ENCODE results near the gene CHST6. TPM values are rescaled to one million over a fixed set of nuclear protein-coding genes. Genes with fewer than 3 reads are reported as not detected.

The CHST6 gene
- total and polyA plus RNA-seq, 2 of the 8 experiments (the other 6 are each of a cell fraction or from before 2014, with no cell fraction given), result 18.2 to 25.4 TPM

DNA sequence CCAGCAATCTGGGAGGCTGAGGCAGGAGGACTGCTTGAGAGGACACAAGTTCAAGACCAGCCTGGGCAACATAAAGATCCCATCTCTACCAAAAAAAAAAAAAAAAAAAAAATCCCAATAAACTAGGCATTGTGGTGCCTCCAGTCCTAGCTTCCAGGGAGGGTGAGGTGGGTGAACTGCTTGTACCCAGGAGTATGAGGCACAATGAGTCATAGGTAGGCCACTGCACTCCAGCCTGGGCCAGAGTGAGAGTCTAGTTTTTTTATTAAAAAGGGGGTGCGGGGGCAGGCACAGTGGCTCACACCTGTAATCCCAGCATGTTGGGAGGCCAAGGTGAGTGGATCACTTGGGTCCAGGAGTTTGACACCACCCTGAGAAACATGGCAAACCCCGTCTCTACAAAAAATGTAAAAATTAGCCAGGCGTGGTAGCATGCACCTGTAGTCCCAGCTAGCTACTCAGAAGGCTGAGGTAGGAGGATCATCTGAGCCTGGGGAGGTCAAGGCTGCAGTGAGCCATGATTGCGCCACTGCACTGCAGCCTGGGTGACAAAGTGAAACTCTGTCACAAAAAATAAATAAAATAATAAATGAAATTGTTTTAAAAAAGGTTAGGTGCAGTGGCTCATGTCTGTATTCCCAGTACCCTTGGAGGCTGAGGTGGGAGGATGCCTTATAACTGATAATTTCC lies 7.8 kb upstream of the CHST6 start:
- H2BK5ac ChIP-seq (ENCODE audit: low read depth, low read length), result no peak overlapping the region
- H3K4ac ChIP-seq (replicated peaks; ENCODE audit: insufficient read length, low read depth, low read length), result no peak overlapping the region
- H2BK15ac ChIP-seq (ENCODE audit: low read length), result no peak overlapping the region
- no peaks in the 10 kb centered on the region for H3K79me1 ChIP-seq (ENCODE audit: low read depth, low read length)
- H2BK20ac ChIP-seq (ENCODE audit: low read length), result no peak overlapping the region
- no peak overlapping the region for H2AFZ ChIP-seq (ENCODE audit: low read length)
- POLR2A ChIA-PET (ENCODE audit: partially characterized antibody), result interaction anchor here (1.1 kb wide), 1 partner anchor 31 kb away, joined by 3 read pairs; no protein-coding TSS in a partner anchor
- H3K4me2 ChIP-seq (ENCODE audit: insufficient read depth in 1 of 2, low read depth in 2 of 2, low read length in 2 of 2), result no peak overlapping the region
- H3K4me3 ChIP-seq (ENCODE audit: extremely low read depth in 1 of 4, insufficient read depth in 2 of 4, low read depth in 3 of 4, low read length in 4 of 4), result no peak overlapping the region
- no peak overlapping the region for H3K56ac ChIP-seq (replicated peaks; ENCODE audit: insufficient read length, low read depth, low read length)
- H4K5ac ChIP-seq (ENCODE audit: insufficient read length, low read depth, low read length), result no peak overlapping the region
- no peak overlapping the region for H3K27ac ChIP-seq (ENCODE audit: low read depth, low read length)
- no peak overlapping the region for H3K14ac ChIP-seq (ENCODE audit: insufficient read length)
- CTCF ChIA-PET (ENCODE audit: partially characterized antibody), result interaction anchor here (1.0 to 1.6 kb wide), 5 partner anchors 8 to 16 kb away, joined by 3 to 5 read pairs (median 4); no protein-coding TSS in a partner anchor
- H2BK12ac ChIP-seq (ENCODE audit: low read depth, low read length), result no peak overlapping the region
- no peak overlapping the region for H2BK120ac ChIP-seq (replicated peaks; ENCODE audit: low read depth, low read length)
- no peaks in the 10 kb centered on the region for H3K27me3 ChIP-seq (replicated peaks in 1 of 4; ENCODE audit: control insufficient read depth in 3 of 4, extremely low read depth in 1 of 4, insufficient read depth in 3 of 4, low read length in 3 of 4)
- no peaks in the 10 kb centered on the region for H4K20me1 ChIP-seq (replicated peaks in 1 of 2; ENCODE audit: control insufficient read depth in 1 of 2, insufficient read depth in 2 of 2, low read length in 2 of 2)
- no peak overlapping the region for H3K18ac ChIP-seq (ENCODE audit: extremely low read depth, low read length)
- no peaks in the 10 kb centered on the region for H3K4me1 ChIP-seq (replicated peaks in 1 of 4; ENCODE audit: control insufficient read depth in 3 of 4, insufficient read depth in 4 of 4, low read length in 3 of 4)
- H2AK5ac ChIP-seq (ENCODE audit: low read depth, low read length), result no peak overlapping the region
- no peak overlapping the region for H3K23ac ChIP-seq (ENCODE audit: insufficient read length)
- WGBS, 2 experiments (ENCODE audit: extremely low coverage in 1 of 2, insufficient coverage in 1 of 2, insufficient read length in 1 of 2, insufficient replicate concordance in 2 of 2, low coverage in 1 of 2, low lambda C conversion rate in 2 of 2, missing lambda C conversion rate in 1 of 2), result 93% methylated on average over 4 of the region's 4 CpGs; no CpG with 5 or more reads in 1 of the 2 experiments
- no peak for FAIRE-seq
- H3K23me2 ChIP-seq (ENCODE audit: low read depth, low read length), result no peaks in the 10 kb centered on the region
- H3K9me3 ChIP-seq (ENCODE audit: insufficient read depth in 2 of 2, low read depth in 1 of 2, low read length in 1 of 2), result no peaks in the 10 kb centered on the region
- no peak overlapping the region for H3K9ac ChIP-seq (replicated peaks in 1 of 4; ENCODE audit: extremely low read depth in 1 of 4, low read depth in 3 of 4, low read length in 3 of 4)
- DNase-seq (ENCODE audit: low read depth in 1 of 2, low spot score in 2 of 2), result no peak
- H3K36me3 ChIP-seq (ENCODE audit: control insufficient read depth in 2 of 4, insufficient read depth in 4 of 4, low read length in 3 of 4), result no peaks in the 10 kb centered on the region
- H4K91ac ChIP-seq (replicated peaks; ENCODE audit: insufficient read length, low read length), result no peak overlapping the region
- H4K8ac ChIP-seq (ENCODE audit: extremely low read depth, insufficient read depth, low read length), result no peak overlapping the region
- no peaks in the 10 kb centered on the region for H3K79me2 ChIP-seq (ENCODE audit: control insufficient read depth in 1 of 2, insufficient read depth in 2 of 2, low read length in 2 of 2)
- TF ChIP-seq RXRA (IDR thresholded peaks at IDR 0.05; ENCODE audit: insufficient read depth, low read depth, low read length) (no peak), CHD2 (IDR thresholded peaks at IDR 0.05; ENCODE audit: low read length) (no peak), CHD1 (IDR thresholded peaks at IDR 0.05; ENCODE audit: low read depth, low read length) (no peak), KDM5A (IDR thresholded peaks at IDR 0.05; ENCODE audit: low read length) (no peak), MAFK (IDR thresholded peaks at IDR 0.05; ENCODE audit: low read depth, low read length) (no peak), JUN (IDR thresholded peaks at IDR 0.05; ENCODE audit: low read depth, low read length) (no peak), SIX5 (IDR thresholded peaks at IDR 0.05; ENCODE audit: low read depth, low read length) (no peak), KDM4A (IDR thresholded peaks at IDR 0.05; ENCODE audit: low read depth, low read length, severe bottlenecking) (no peak), SIN3A (conservative IDR thresholded peaks at IDR 0.05 in 1 of 2, IDR thresholded peaks at IDR 0.05 in 1 of 2; ENCODE audit: low read depth in 1 of 2, low read length in 2 of 2) (no peak), TEAD4 (IDR thresholded peaks at IDR 0.05; ENCODE audit: low read depth, low read length) (no peak), BACH1 (IDR thresholded peaks at IDR 0.05; ENCODE audit: low read length) (no peak), SP4 (IDR thresholded peaks at IDR 0.05; ENCODE audit: low read length) (no peak), CEBPB (IDR thresholded peaks at IDR 0.05; ENCODE audit: low read depth, low read length) (no peak), SRF (IDR thresholded peaks at IDR 0.05; ENCODE audit: low read depth, low read length) (no peak), SIRT6 (IDR thresholded peaks at IDR 0.05; ENCODE audit: low read length) (no peak)
